GM21737 (cell line): ENCODE measurements around the gene FBRSL1.
A peak's percentile ranks its signal among the peaks of the same experiment; 100 is the strongest.

Source experiments
- ATAC-seq: cut with Tn5 transposase; IDR thresholded peaks from one replicate; pipeline ENCODE4 v1.9.1; 2021; ENCODE audit warnings: mild to moderate bottlenecking, moderate library complexity; ENCODE audit not compliant: unreplicated experiment

FBRSL1 gene

DNA sequence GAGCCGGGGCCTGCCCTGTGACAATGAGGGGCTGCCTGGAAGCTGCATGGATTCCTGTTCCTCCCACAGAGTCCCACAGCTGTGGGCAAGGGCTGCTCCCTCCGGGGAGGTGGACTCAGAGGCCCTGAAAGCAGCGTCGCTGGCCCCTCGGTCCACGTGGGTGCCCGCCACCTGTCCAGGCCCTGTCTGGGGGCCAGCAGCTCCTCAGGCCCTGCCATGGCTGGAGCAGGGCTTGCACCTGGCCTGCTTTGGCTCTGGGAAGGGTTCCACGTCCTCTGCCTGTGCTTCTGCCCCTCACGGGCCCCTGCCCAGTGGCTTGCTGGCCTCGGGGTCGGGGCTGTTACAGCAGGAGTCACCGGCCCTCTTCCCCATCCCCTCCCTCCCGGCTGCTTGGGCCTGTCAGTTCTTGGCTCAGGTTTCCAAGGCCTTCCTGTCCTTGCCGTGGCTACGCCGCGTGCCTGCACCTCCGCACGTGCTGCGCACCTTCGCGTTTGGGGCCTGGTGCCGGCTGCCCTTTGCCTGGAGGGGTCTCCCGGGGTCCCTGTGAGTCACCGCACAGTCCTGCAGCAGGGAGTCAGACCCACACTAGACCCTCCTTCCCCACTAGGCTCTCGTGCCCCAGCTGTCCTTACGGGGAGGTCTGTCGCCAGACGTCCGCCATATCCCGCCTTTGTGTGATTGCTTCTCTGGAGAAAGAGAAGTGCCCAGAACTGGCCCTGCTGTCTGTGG lies 5.8 kb downstream of the FBRSL1 start:
- ATAC-seq = no peak

GRCh38 chr12:132496358-132496669 lies 6.4 kb downstream of the FBRSL1 start:
- ATAC-seq = no peak

GRCh38 chr12:132496710-132497109 lies 6.8 kb downstream of the FBRSL1 start:
- ATAC-seq = no peak

DNA sequence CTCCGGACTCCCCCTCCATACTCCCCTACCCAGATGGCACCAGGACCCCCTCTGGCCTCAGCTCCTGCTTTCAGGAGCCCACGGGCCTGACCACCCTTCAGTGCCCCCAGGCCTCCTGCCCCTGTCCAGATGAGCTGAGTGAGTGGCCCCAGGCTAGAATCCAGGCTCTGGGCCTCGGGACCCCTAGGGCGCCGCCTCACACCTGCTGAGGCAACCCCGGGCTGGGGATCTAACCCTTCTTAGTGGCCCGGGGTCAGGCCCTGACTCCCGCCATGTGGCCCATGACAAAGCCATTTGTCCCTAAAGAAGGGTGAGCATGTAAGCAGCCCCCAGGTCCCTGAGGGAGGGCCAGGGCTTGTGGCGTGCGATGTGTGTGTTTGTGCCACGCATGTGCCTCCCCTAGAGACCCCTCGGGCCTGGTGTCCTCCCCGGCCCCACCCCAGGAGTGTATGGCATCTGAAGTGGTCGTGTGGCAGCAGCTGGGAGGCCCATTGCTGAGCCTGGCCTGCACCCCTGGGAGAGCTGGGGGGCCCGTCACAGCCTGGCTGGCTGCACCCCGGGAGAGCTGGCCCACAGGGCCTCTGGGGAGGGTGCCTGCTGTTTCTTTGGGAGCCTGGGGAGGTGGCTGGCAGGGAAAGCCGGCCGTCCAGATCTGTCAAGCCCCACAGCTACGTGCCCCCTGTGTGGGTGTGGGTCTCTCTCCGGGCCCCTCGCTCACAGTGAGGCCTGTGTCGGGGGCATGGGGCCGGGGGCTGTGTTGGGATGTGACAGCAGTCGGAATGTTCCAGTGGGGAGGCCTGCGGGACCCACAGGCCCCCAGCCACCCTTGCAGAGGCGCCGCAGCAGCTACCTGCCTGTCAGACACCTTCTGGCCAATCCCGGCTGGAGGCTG lies 7.8 kb downstream of the FBRSL1 start:
- ATAC-seq = no peak

DNA sequence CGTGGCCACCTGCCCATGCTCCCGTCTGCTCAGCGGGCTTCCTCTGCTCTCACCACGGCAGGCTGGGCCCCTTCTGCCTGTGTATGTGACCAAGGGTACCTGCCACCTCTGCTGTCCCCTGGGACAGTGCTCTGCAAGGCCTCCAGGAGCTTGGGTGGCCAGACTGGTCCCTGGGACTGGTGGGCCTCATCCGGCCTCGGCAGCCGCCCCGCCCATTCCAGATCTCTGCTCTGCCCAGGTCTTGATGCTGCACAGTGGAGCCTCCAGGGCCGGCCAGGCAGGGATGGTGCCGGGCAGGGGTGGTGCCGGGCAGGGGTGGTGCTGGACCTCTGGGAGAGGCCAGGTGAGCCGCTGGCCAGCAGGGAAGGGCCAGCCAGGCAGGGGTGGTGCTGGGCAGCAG lies 9.0 kb downstream of the FBRSL1 start:
- ATAC-seq = no peak

- ATAC-seq = no peak
These were observed 10.3 kb downstream of the FBRSL1 start for GRCh38 chr12:132500142-132500855.

GRCh38 chr12:132500856-132501180 lies 10.9 kb downstream of the FBRSL1 start:
- ATAC-seq = no peak

DNA sequence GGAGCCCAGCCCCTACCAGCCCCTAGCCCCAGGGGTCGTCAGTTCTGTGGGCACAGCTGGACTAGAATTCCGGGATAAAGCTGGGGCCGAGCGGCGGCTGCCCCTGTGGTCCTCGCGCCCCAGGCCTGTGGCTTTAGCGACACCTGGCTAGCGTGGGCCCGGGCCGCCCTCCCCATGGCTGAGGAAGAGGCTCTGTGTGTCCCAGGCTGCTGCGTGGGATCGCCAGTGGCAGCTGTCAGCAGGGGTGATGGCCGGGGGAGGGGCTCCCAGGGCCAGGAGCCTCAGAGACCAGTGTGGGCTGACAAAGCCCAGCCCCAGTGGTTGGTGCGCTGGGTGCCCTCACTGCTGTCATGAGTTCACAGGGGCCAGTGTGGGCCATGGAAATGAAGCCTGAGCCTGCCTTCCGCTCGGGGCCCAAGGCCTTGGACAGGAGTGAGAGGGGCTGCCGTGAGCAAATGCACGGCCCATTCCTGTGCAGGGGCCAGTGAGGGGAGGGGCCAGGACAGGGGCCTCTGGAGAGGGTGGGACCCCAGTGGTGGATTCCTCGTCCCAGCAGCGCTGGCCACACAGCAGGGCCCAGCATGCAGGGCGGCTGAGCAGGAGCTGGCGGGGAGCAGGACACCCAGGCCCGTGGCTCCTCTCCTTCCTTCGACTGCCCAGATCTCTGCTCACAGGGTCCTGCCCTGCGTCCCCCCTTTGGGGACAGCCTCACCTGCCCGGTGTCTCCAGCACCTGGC lies 11.4 kb downstream of the FBRSL1 start:
- ATAC-seq = no peak

DNA sequence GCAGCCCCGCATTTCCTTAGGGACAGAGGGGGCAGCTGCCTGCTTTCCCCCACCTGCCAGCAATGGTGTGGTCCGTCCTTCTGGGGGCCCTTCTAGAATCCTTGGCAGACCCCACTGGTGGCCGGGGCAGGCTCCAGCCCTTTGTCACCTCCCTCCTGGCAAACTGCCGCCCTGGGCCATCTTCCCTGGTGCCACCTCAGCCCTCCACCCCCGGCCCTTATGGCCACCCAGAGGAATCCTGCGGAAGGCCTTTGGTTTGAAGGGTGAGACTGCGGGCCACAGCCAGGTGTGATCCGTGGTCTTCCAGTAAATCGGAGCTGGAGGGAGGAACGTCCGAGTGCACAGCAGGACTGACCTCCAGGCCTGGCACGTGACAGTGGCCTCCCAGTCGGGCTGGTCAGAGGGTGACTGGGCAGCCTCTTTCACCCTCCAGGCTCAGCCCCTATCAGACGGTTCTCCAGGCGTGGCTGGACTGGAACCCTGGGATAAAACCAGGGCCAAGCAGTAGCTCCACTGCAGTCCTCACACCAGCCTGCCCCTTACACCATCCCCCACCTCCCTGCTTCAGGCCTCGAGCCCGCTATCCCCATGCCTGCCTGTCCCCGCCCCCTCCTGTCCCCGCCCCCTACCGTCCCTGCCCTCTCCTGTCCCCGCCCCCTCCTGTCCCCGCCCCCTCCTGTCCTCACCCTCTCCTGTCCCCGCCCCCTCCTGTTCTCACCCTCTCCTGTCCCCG lies 12.4 kb downstream of the FBRSL1 start:
- no peak for ATAC-seq

GRCh38 chr12:132502882-132503193 lies 12.9 kb downstream of the FBRSL1 start:
- no peak for ATAC-seq

DNA sequence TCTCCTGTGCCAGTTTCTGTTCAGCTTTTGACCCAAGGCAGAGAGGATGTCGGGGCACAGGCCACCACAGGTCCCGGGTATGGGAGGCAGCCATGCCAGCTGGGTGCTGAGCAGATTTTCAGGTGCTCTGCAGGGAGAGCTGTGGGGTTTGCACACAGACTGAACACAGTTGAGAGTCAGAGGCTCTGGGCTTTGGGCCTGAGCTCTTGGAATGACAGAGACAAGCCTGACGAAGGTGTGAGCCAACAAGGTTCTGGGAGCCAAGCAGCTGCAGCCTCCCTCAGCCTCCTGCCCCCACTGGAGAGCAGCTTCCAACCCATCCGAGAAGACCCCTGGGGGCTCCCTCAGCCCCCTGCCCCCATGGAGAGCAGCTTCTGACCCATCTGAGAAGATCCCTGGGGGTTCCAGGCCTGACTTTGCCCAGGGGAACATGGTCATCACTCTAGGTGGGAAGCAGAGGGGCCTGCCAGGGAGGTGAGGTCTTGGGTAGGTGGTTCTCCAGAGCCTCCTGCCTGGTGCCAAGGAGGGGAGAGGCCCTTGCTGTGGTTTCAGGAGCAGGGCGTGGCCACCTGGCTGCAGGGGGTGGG lies 13.8 kb downstream of the FBRSL1 start:
- ATAC-seq = no peak

DNA sequence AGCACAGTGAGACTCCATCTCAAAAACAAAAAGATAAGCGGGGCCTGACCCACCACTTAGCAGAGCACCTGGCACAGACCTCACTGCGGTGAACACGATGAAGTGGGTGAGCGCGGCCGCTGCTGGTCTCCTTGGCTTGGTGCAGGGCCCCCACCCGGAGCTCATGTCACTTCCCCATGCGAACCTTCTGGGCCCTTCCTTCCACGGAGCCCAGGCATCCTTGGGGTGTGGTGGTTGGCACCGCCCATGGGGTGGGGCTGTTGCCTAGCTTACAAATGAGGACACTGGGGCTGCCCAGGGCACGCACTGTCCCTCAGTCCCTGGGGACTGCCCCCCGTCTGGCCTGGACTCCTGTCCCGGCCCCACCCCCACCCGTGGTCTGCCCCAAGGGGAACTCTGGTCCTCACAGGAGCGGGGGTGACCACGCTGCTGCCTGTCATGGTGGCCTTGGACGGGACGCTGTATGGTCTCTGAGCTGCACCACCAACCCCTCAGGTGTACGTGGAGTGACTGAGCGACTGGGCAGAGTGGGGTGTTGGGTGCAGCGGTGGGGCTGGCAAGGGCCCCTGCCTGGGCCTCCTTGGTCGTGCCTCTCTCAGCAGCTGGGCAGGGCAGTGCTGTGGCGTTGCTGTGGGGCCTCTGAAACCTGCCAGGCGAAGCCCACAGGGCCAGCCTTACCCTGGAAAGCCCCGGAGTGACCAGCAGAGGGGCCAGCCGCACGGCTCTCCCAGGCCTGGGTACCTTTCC lies 15.3 kb downstream of the FBRSL1 start:
- no peak for ATAC-seq

DNA sequence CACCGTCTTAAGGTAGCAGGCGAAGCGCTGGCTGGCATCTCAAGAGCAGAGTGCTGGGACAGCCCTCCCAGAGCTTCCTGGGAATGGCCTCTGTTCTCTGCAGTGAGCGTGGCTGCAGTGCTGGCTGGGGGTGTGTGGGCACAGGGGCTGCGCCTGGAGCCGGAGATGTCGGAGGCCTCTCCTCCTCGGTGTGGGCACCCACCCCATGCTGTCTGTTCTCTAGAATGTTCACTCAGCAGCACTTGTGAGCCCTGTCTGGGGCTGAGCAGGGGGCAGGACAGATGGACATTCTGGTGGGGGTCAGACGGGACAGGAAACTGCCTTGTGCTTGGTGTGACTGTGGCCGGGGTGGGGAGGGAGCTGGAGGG lies 15.9 kb downstream of the FBRSL1 start:
- ATAC-seq = no peak

- ATAC-seq = peak; percentile 59
These were observed 16.6 kb downstream of the FBRSL1 start for GRCh38 chr12:132506328-132507160.

GRCh38 chr12:132507161-132507538 lies 17.2 kb downstream of the FBRSL1 start:
- no peak for ATAC-seq

DNA sequence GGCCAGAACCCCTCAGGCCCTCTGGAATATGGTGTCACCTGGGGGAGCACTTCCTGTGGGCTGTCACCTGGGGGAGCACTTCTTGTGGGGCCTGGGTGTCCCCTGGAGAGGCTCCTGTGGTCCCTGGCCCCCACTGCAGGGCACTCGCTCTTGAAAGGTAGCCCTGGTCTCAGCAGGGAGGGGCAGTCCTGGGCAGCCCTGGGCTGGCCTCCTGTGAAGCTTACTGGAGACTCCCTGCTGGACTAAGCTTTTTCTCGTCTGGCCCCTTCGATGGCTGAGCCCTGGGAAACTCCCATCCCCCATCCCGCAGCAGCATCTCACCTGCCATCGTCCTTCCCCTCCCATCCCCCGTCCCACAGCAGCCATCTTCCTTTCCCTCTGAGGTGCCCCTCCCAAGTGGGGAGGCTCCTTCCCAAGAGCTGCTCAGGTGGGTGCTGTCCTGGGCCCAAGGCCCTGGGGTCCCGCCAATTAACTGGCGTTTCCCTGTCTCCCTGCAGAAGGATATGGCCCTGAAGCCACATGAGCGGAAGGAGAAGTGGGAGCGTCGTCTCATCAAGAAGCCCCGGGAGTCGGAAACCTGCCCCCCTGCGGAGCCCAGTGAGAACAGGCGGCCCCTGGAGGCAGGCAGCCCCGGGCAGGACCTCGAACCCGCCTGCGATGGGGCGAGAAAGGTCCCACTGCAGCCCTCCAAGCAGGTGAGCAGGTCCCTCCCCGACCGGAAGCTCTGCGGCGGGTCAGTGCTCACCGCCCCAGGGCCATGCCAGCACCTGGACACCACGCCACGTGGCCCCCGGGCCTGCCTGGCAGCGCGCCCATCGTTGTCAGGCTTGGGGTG lies 17.9 kb downstream of the FBRSL1 start:
- no peak for ATAC-seq

- ATAC-seq = no peak
These were observed 18.5 kb downstream of the FBRSL1 start for GRCh38 chr12:132508491-132508740.
